SIG-M5 (cell line): ENCODE measurements around the gene SPATC1L.

Experiments
- DNase-seq: peaks from one replicate; lab custom pipeline; 2025; lab: John Stamatoyannopoulos, UW

The SPATC1L gene

GRCh38 chr21:46131838-46132651, 52.2 kb downstream of the SPATC1L start:
- no peak for DNase-seq

DNA sequence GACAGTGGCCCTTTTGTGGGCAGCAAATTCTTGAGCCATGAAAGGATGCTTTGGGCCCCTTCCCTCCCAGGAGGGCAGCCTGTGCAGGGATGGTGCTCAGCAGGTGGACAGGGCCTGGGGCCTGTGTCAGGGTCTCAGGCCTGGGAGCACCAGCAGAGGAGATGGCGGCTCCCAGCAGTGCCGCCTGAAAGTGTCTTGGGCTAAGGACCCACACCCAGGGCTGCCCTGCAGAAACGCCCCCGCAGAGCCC, 52.7 kb downstream of the SPATC1L start:
- DNase-seq, result no peak

- no peak for DNase-seq
Measured at GRCh38 chr21:46130831-46131587, 53.2 kb downstream of the SPATC1L start.

DNA sequence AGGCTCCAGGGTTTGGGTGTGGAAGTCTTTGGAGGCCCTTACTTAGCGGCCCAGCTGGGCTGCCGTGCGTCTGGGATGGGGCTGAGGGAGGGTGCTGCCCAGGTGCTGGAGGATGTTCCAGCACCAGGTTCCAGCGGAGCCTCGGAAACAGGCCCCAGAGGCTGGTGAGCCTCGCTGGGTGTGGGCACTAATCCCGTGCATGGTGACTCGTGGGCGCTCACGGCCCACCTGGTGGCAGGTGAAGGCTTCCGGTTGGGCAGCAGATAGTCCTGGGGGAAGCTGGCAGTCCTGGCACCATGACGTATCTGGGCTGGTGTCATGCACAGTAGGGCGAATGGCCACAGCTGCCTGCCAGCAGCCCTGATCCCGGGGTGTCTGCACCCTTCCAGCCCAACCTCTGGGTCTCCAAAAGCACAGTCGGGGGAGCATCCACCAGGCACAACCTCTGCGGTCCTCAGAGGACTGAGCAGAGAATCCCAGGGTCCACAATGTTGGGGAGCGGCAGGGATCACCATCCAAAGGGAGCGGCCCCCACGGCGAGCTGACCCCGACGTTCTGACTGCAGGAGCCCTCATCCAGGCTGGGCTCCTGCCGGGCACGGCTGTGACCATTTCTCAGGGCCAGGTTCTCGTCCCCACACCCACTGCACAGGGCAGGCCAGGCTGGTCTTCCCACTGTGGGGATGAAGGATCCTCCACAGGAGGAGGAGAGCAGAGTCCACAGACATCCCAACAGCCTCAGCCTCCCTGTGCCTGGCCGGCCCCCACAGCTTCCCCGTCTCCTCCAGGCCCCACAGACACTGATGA, 54.2 kb downstream of the SPATC1L start:
- no peak for DNase-seq

DNA sequence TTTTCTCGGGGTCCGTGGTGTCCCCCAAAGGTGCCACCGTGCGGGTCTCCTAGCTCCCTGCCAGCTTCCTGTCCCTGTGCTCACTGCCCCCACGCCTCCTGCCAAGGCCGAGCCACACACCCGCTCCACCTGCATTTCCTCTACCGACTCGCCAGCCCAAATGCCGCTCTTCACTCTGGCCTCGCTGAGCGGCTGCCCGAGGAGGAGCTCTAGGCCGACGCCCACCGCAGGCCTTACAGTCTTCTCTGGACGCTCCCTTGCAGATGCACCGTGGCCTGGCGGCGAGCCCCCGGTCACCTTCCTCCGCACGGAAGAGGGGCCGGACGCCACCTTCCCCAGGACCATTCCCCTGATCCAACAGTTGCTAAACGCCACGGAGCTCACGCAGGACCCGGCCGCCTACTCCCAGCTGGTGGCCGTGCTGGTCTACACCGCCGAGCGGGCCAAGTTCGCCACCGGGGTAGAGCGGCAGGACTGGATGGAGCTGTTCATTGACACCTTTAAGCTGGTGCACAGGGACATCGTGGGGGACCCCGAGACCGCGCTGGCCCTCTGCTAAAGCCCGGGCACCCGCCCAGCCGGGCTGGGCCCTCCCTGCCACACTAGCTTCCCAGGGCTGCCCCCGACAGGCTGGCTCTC, 55.2 kb downstream of the SPATC1L start:
- DNase-seq, result no peak

GRCh38 chr21:46128106-46128932, 55.9 kb downstream of the SPATC1L start:
- no peak for DNase-seq

DNA sequence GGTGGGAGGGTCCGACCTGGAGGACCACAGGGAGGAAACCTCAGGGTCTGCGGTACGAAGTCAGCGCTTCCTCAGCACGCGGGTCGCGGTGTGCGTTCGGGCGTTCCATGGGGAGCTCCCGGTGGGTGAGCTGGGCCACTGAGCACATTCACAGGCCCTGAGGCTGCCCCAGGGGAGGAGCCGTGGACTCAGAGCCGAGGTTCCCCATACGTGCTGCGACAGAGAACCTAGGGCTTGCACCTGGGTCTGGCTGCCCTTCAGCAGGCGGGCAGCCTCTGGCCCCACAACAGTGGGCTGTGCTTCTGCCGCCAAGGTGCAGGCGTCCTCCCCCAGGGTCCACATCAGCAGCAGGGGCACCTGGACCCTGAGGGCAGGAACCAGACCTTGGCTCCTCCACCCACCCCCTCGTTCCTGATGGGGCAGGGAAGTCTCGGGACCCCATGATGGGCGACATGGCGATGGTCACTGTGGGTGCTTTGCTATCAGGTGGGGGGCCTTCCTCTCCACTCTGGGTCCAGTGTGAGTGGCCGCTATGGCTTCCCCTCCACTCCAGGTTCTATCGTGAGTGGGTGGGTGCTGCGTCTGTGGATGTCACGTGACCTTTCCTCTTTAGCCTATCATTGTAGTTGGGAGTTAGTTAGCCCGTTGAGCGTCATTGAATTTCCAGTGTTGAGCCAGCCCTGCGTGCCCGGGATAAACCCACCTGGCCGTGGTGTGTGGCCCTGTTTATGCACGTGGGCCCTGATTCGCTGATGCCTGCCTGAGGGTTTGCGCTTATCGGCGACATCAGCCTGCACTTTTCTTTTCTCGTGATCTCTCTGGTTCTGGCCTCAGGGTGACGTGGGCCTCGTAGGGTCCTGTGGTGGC, 56.8 kb downstream of the SPATC1L start:
- no peak for DNase-seq

DNA sequence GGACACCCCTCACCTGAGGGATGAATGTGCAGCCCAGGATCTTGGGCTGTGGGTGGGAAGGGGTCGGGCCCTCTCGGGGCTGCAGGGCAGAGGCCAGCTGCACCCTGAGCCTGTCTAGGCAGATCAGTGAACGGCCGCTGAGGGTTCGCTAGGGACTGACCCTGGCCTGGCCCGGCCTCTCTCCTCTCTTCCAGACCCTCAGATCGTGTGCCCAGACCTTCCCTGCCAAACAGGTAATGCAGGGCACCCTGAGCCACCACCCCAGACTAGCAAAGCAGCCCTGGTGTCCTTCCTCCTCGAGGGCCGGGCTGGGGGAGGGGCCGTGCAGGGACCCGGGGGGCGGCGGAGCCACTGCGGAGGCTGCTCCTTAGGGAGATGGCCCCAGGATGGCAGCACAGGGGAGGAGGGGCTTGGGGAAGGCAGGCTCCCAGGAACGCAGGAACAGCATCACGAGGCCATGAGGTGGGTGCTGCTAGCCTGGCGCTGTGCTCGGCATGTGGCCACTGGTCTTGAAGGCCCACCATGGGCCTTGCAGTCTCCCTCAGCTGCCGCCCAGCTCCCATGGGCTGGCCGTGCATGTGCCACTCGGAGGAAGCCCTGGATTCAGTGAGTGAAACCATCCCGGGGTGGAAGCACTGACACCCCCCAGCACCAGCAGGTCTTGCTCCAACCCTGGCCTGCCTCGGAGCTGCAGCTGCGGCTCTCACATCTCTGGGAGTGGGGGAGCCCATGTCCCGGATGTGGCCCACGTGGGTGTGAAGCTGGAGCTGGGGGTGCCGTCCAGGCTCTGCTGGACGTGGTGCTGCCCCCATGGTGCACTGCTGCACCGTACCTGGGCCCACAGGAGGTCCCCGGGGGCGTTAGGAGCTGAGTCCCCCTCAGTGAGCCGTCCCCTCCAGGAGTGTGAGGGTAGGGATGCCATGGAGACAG, 57.7 kb downstream of the SPATC1L start:
- no peak for DNase-seq

DNA sequence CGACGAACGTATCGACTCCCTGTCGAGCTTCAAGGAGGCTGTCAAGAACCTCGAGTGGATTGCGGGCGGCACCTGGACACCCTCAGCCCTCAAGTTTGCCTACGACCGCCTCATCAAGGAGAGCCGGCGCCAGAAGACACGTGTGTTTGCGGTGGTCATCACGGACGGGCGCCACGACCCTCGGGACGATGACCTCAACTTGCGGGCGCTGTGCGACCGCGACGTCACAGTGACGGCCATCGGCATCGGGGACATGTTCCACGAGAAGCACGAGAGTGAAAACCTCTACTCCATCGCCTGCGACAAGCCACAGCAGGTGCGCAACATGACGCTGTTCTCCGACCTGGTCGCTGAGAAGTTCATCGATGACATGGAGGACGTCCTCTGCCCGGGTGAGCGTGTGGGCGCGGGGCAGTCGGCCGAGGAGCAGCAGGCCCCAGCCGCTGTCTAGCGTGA, 58.4 kb downstream of the SPATC1L start:
- no peak for DNase-seq

GRCh38 chr21:46124926-46125845, 59.1 kb downstream of the SPATC1L start:
- DNase-seq, result no peak

DNA sequence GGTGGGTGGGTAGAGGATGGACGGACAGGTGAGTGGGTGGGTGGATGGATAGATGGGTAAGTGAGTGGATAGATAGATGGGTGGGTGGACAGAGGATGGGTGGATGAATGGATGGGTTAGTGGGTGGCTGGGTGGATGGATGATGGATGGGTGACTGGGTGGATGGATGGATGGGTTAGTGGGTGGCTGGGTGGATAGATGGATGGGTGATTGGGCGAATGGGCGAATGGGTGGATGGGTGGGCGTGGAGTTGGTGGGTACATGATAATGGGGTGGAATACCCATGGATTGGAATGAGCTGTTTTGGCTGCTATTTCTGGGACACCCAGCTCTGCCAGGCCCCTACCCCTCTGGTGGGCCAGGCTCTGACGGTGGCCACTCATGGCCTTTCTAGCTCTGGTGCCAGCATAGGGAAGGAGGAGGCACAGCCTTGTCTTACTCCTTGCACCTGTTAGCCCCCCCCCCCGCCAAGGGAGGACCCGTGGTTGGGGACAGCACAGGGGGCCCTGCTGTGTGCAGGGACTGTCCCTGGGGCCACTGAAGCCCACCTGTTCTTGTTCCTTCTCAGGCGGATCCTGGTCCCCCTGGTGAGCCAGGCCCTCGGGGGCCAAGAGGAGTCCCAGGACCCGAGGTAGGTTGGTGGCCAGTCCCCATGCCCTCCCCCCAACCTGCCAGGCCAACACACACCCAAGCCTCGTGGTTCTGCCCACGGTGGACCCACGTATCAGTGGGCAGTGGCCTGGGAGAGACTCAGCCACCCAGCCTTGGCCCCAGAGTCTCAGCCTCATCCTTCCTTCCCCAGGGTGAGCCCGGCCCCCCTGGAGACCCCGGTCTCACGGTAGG, 60.0 kb downstream of the SPATC1L start:
- DNase-seq, result no peak

- DNase-seq, result no peak
Measured at GRCh38 chr21:46122758-46123683, 61.2 kb downstream of the SPATC1L start.

- DNase-seq, result no peak
Measured at GRCh38 chr21:46122237-46122671, 62.0 kb downstream of the SPATC1L start.

DNA sequence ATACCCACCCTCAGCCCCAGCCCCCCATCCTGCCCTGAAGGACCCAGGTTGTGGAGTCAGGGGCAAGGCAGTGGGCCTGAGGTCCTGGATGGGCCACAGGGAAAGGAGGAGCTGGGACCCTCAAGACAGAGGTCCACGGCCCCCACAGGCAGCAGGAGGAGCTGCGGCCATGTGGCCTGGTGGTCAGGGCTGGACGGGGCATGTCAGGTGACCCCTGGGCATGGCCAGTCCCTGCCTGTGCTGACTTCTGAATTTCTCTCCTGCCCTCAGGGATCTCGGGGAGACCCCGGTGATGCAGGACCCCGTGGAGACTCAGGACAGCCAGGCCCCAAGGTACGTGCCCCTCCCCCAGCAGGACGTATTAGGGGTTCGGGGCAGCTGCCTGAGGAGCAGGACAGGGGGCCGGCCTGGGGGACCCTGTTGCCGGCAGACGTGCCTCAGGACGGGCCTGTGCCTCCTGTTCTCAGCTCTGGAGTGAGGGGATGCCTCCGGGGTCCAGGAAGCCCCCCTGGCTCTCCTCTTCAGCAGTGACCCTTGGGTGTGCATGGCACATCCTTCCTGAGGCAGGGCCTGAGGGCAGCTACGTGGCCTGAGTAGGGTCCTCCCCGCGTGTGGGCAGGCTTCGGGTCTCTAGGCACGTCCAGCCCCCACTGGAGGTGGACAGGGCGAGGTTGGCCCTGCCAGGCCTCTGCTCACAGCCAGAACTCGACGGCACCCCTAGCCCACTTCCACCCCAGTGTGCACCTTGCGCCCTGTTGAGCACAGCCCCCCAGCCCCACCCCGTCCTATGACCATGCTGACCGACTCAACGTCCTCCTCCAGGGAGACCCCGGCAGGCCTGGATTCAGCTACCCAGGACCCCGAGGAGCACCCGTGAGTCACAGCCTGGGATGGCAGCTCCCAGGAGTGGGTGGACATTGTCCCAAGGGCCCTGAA, 62.7 kb downstream of the SPATC1L start:
- no peak for DNase-seq
